GM21619 (cell line): ENCODE results near the gene PRCD.
"Not testable (repeated sequence)": the region's sequence is repeated elsewhere in the genome, so short reads cannot be mapped to it uniquely, and the experiment has no call there.

Experiments used
- ATAC-seq: cut with Tn5 transposase; IDR thresholded peaks from one replicate; pipeline ENCODE4 v1.9.1; 2021; ENCODE audit not compliant: unreplicated experiment

The PRCD gene

GRCh38 chr17:76551685-76552084, 11.8 kb downstream of the PRCD start:
- ATAC-seq, result no peak

GRCh38 chr17:76553178-76553908, 13.5 kb downstream of the PRCD start:
- ATAC-seq, result no peak

DNA sequence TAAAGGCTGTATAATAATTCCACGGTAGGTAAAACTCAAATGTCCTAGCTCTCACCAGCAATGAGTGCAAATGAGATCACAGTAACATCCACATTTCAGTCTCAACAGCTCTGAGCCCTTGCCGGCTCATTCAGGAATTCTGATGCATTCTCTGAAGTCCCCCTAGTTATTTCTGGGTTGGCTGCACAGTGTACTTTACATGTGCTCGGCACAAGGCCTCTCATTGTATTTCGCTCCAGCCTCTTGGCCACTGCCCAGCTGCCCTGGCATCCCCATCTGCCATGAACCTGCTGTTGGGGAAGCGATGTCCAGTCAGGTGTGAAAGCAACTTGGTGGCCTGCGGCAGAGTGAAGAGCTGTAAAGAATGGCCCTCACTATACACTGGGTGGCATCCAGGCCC, 14.3 kb downstream of the PRCD start:
- ATAC-seq, result no peak

- ATAC-seq, result no peak
These were observed 17.0 kb downstream of the PRCD start for GRCh38 chr17:76556765-76557367.

- ATAC-seq, result peak; percentile 89
These were observed 17.7 kb downstream of the PRCD start for GRCh38 chr17:76557368-76558197.

DNA sequence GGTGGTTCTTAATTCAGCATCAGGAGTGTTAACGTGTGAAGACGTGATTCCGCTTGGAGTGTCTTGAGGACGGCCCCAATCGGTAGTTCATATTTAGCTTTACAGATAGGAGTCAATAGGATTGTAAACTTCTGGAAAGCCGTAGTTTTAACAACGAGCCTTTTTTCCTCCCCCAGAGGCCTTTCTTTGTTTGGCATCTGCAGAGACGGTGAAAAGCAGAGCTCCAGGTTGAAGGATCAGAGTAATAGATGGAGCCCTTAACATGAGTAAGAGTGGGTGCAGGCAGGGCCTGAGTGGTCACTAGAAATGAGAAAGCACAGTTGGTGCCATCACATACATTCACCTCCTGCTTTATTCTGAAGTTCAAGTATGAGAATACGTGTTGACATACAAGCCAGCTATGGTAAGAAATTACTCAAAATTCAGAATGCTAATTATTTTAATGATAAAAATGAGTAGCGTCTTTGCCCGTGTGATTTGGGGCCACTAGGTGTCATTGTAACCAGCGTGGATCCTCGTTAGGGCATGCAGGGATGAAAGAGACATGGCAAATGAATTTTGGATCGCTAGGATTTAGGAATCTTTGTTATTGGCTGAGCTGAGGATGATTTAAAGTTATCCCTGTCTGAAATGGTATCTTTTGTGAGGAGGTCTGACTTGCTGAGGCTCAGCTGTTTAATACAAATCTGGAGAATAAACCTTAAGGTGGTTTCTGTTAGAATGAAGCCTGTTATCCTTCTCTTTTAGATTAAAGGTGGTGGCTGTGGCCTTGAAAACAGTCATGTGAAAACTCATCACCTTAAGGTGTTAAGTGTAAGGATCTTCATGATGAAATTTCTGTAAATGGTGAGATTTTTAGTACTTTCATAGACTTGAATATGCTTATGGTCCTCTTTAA, 18.6 kb downstream of the PRCD start:
- no peak for ATAC-seq

DNA sequence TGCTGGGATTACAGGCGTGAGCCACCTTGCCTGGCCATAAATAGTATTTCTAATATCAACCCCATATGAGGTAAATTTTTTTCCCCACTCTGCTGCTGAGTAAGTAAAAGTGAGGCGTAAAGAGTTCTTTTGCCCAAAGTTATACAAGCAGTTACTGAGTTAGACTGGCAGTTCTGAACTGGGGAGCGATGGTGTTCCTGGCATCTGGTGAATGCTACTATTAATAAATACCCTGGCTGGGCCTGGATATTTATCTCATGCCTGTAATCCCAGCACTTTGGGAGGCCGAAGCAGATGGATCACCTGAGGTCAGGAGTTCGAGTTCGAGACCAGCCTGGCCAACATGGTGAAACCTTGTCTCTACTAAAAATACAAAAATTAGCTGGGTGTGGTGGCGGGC, 19.6 kb downstream of the PRCD start:
- not testable (repeated sequence) for ATAC-seq

GRCh38 chr17:76560036-76560876, 20.4 kb downstream of the PRCD start:
- no peak for ATAC-seq

DNA sequence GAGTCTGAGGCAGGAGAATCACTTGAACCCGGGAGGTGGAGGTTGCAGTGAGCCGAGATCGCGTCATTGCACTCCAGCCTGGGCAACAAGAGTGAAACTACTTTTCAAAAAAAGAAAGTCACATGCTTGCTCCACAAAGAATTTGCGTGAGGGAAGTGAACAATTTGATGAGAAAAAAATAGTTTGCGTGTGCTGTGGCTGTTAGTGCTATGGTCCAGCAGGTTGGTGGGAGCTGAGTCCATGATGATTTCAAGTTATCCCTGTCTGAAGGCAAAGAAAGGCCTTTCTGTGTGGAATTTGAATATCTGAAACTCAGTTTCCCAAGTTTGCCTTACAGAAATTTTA, 21.0 kb downstream of the PRCD start:
- ATAC-seq, result no peak

- ATAC-seq, result no peak
These were observed 21.5 kb downstream of the PRCD start for GRCh38 chr17:76561332-76561731.

DNA sequence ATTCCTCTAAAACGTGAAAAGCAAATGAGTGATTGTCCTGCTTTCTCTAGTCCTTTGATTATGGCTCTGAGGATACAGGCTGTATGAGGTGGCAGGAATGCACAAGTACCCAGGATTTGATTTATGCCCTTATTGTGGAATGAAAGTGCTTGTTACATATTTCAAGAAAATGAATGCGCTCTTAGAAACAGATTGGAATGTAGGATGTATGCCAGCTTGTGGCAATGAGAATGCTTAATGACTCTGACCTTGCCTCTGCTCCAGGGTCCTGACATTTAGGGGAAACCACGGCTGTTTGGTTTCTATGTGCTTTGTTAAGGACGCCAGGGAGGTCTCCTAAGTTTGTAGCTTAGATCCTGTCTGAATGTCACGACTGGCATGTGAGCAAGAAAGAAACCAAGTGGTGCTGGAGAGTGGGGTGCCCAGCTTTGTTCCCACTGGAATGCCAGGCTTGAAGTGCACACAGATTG, 22.0 kb downstream of the PRCD start:
- no peak for ATAC-seq

DNA sequence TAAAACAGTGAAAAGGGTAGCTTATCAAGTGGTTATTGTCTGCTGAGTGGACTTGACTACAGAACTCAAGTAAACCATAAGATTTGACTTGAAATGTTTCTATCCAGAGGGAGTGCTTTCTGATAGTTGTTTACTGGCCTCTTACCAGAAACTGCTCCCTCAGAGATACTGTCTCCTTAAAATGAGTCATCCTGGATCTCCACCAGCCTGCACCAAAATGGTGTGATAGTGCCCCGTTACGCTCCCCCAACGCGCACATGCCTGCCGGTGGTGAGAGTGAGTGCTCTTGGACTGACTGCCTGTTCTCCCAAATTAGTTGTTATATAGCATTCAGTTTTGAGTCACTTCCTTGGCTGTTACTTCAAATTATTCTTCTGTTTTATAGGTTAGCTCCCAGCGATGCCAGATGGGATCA, 22.9 kb downstream of the PRCD start:
- ATAC-seq, result no peak

DNA sequence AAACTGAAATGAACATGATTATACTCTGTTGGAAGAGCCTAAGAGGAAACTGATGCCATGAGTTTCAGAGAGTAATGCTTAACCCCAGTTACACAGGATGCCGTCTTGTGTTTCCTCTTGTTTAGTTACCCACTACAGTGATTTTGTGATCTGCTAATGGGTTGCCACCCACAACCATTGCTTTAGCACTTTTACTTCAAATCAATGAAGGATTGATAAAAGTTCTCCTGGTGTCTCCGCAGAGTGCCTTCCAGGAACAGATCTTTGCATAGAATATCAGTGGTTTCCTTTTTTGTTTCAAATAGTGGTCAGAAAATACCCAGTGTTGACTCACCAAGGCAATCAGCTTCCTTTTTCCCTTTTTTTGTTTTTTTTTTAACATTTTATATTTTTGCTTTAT, 23.5 kb downstream of the PRCD start:
- not testable (repeated sequence) for ATAC-seq

DNA sequence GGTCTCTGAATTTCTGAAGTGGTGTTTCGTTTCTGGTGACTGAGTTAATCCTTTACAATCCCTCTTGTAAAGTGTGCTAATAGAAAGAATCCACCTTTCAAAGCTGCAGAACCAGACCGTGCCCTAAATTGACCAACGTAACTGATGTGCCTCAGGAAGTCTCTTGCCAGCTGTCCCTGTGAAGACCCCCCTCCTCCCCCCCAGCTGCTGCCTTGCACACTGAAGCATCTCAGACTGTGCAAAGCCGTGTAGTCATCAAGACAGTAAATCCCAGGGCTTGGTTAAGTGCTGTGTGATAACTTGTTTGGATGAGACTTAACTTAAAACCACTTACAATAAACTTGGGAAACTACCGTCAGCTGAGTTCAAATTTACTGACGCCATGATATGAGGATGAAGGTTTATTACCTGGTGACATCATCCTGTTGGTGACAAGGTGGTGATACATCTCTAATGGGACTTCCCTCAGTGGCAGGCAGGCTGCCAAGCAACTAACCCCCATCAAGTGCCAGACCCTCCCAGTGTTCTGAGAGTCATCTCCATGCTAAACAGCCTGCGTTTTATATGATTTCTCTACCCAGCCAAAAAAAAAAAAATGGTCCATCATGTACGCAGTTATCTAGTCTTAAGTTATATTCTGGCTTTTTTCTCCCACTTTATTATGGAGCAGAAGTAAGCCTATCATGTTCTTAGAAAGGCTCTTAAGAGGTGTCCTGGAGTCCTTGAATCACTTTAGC, 25.3 kb downstream of the PRCD start:
- ATAC-seq, result not testable (repeated sequence)

GRCh38 chr17:76565728-76566612, 26.1 kb downstream of the PRCD start:
- no peak for ATAC-seq

GRCh38 chr17:76566613-76566943, 26.7 kb downstream of the PRCD start:
- ATAC-seq, result no peak

DNA sequence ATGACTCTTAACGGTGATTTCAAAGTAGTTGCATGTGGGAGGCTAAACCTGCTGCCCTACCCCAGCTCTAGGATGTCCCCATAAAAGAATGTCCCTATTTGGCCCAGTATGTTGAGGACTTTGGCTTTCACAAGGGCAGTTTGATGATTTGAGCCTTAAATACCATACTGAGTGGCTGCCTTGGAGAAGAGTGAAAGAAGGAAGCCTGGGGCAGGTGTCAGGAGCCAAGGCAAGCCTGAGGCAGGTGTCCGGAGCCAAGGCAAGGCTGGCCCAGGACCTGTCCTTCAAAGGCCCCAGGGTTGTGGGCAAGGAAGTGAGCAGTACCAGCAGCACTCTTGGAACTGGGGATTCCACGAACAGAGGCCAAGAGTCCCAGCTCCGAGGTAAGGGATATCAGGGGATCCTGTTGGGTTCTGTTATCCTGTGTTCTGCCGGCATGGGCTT, 27.2 kb downstream of the PRCD start:
- no peak for ATAC-seq

- ATAC-seq, result no peak
These were observed 28.0 kb downstream of the PRCD start for GRCh38 chr17:76567634-76568432.
